ENCODE data around the gene LRRC52. TPM values are rescaled to one million over a fixed set of nuclear protein-coding genes. Genes with fewer than 3 reads are reported as not detected.
"Not testable (repeated sequence)": the region's sequence is repeated elsewhere in the genome, so short reads cannot be mapped to it uniquely, and the experiment has no call there.

The LRRC52 gene
- total RNA-seq, 2 donors from 2014 or later, result not detected

GRCh38 chr1:165605246-165605645, 61.4 kb downstream of the LRRC52 start:
- no peaks in the 10 kb centered on the region for H3K27me3 ChIP-seq
- no peak overlapping the region for H3K27ac ChIP-seq
- DNase-seq (no peak), ATAC-seq (no peak)
- intact Hi-C loops (cut with DNase I), result loop anchor here (10.0 kb wide), 1 partner anchor 310 kb away; no protein-coding TSS in a partner anchor
- TF ChIP-seq POLR2A (IDR thresholded peaks at IDR 0.05) (no peak), CTCF (IDR thresholded peaks at IDR 0.05) (no peak)
- no peaks in the 10 kb centered on the region for H3K36me3 ChIP-seq (replicated peaks in 1 of 2; ENCODE audit: insufficient read depth in 1 of 2, low read depth in 2 of 2)
- H3K4me1 ChIP-seq, result peaks cover 8% of the 10 kb centered on the region
- WGBS, 2 donors, result 90 to 98% methylated on average over 4 of the region's 4 CpGs
- H3K9me3 ChIP-seq, result no peaks in the 10 kb centered on the region
- no peak overlapping the region for H3K4me3 ChIP-seq

GRCh38 chr1:165606676-165607075, 62.9 kb downstream of the LRRC52 start:
- not testable (repeated sequence) for ATAC-seq; H3K27ac ChIP-seq; H3K9me3 ChIP-seq; H3K4me3 ChIP-seq; H3K36me3 ChIP-seq (replicated peaks in 1 of 2; ENCODE audit: insufficient read depth in 1 of 2, low read depth in 2 of 2); H3K27me3 ChIP-seq; DNase-seq; H3K4me1 ChIP-seq
- intact Hi-C loops (cut with DNase I), result loop anchor here (10.0 kb wide), 1 partner anchor 308 kb away; no protein-coding TSS in a partner anchor
- WGBS, 2 donors, result 79 to 88% methylated on average over 12 of the region's 12 CpGs

- intact Hi-C loops (cut with DNase I), result no loop called here
- 8 to 13% methylated on average over 1 of the region's 1 CpG for WGBS, 2 donors
- no peak overlapping the region for H3K27ac ChIP-seq
- no peaks in the 10 kb centered on the region for H3K36me3 ChIP-seq (replicated peaks in 1 of 2; ENCODE audit: insufficient read depth in 1 of 2, low read depth in 2 of 2)
- DNase-seq (no peak), ATAC-seq (no peak)
- TF ChIP-seq CTCF (IDR thresholded peaks at IDR 0.05), result no peak
- TF ChIP-seq POLR2A (IDR thresholded peaks at IDR 0.05), result no peak
- H3K4me1 ChIP-seq, result no peaks in the 10 kb centered on the region
- no peaks in the 10 kb centered on the region for H3K9me3 ChIP-seq
- H3K4me3 ChIP-seq, result no peak overlapping the region
- no peaks in the 10 kb centered on the region for H3K27me3 ChIP-seq
These were observed 67.1 kb downstream of the LRRC52 start for GRCh38 chr1:165610866-165611265.

- no peak for ATAC-seq
- H3K27me3 ChIP-seq, result no peaks in the 10 kb centered on the region
- no peak overlapping the region for H3K4me3 ChIP-seq
- no peak overlapping the region for H3K27ac ChIP-seq
- TF ChIP-seq POLR2A (IDR thresholded peaks at IDR 0.05), result no peak
- no peak for TF ChIP-seq CTCF (IDR thresholded peaks at IDR 0.05)
- no peaks in the 10 kb centered on the region for H3K4me1 ChIP-seq
- DNase-seq, result no peak
- intact Hi-C loops (cut with DNase I), result no loop called here
- no peaks in the 10 kb centered on the region for H3K36me3 ChIP-seq (replicated peaks in 1 of 2; ENCODE audit: insufficient read depth in 1 of 2, low read depth in 2 of 2)
- whole genome bisulfite sequencing, 2 donors, result 90 to 94% methylated on average over 3 of the region's 3 CpGs
- no peaks in the 10 kb centered on the region for H3K9me3 ChIP-seq
These were observed 68.3 kb downstream of the LRRC52 start for GRCh38 chr1:165612062-165612461.

Other genes starting within 250 kb of the LRRC52 start
- gene LMX1A, start 187.3 kb upstream of the LRRC52 start, total RNA-seq, result not detected
- gene RXRG, start 98.9 kb upstream of the LRRC52 start, total RNA-seq, result 1 to 10 TPM in 1 of 2 donors, not detected in 1; 2.6 TPM
- 10 to 100 TPM; 56.7 to 70.0 TPM for gene MGST3, start 87.2 kb downstream of the LRRC52 start, total RNA-seq
- 10 to 100 TPM; 20.8 to 30.1 TPM for gene ALDH9A1, start 154.6 kb downstream of the LRRC52 start, total RNA-seq
- 10 to 100 TPM; 29.0 to 39.2 TPM for gene TMCO1, start 224.9 kb downstream of the LRRC52 start, total RNA-seq

All from body of pancreas (tissue), 4 donors.